Mesodermal cell (in vitro differentiated cells): Measurements from ENCODE around the gene HEG1.
"Not testable (repeated sequence)": the region's sequence is repeated elsewhere in the genome, so short reads cannot be mapped to it uniquely, and the experiment has no call there.

Experiments
- H3K27ac ChIP-seq: 2 replicates; pipeline ENCODE4 v1.7.0; 2013; ENCODE audit warnings: mild to moderate bottlenecking, low read depth, low read length, moderate library complexity; ENCODE audit not compliant: severe bottlenecking
- H3K36me3 ChIP-seq: 2 replicates; pipeline ENCODE4 v1.7.1; 2013; ENCODE audit warnings: mild to moderate bottlenecking, low read length, moderate library complexity; ENCODE audit not compliant: control insufficient read depth, insufficient read depth
- H3K4me1 ChIP-seq: one replicate; pipeline ENCODE4 v1.7.1; 2013; ENCODE audit warnings: mild to moderate bottlenecking, low read length; ENCODE audit not compliant: insufficient read depth, control insufficient read depth, poor library complexity, severe bottlenecking
- H3K4me3 ChIP-seq: 2 replicates; pipeline ENCODE4 v1.7.0; 2013; ENCODE audit warnings: low read length, control low read depth, mild to moderate bottlenecking; ENCODE audit not compliant: insufficient read depth, poor library complexity, severe bottlenecking; ENCODE audit errors: extremely low read depth
- H3K9me3 ChIP-seq: 2 replicates; pipeline ENCODE4 v1.7.1; 2013; ENCODE audit warnings: mild to moderate bottlenecking, low read length, moderate library complexity; ENCODE audit not compliant: control insufficient read depth
- WGBS, 2 experiments: methylation state at CpG; one replicate each; pipeline ENCODE4 v1.1.5; 2013; ENCODE audit warnings: missing lambda C conversion rate in 2 of 2; ENCODE audit not compliant: insufficient coverage in 2 of 2; 5-methylcytosine and 5-hydroxymethylcytosine counted together

Gene HEG1

GRCh38 chr3:124957951-124958350 is 97.8 kb downstream of the HEG1 start:
- H3K4me3 ChIP-seq, H3K4me1 ChIP-seq, H3K36me3 ChIP-seq, H3K27ac ChIP-seq, H3K9me3 ChIP-seq: not testable (repeated sequence)
- 100% methylated on average over 1 to 3 of the region's 4 CpGs for WGBS, 2 experiments

DNA sequence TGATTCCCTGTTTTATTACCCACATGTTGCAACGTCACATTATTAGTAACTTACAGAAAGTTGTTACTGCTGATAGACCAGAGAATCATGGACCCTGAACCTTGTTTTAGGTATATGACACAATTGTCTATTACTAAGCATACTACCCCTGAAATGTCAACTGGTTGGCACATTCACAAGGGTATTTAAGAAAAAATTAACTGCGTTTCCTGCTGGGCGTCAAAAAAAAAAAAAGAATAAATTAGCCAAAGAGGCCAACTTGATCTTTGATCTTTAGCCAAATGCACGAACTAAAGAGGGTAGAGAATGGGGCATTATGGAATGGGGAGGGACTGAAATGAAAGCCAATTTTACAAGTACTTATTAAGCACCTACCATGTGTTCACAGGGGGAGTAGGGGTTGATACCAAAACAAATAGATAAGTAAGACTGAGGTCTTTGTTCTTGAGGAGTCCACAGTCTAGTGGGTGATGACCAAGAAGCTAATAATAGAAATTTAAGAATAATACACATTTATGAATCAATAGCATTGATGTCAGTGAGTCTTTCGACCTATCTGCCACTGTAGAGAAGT is 103.4 kb downstream of the HEG1 start:
- Histone ChIP-seq H3K27ac (peak overlapping the region; percentile 5), H3K36me3 (no peaks in the 10 kb centered on the region), H3K4me3 (no peak overlapping the region), H3K9me3 (no peaks in the 10 kb centered on the region), H3K4me1 (peaks cover 3% of the 10 kb centered on the region)
- 88 to 100% methylated on average over 2 to 3 of the region's 5 CpGs for WGBS, 2 experiments

GRCh38 chr3:124951511-124952281 is 104.1 kb downstream of the HEG1 start:
- Histone ChIP-seq H3K36me3 (no peaks in the 10 kb centered on the region), H3K27ac (peak overlapping the region; percentile 5), H3K4me3 (no peak overlapping the region), H3K9me3 (no peaks in the 10 kb centered on the region), H3K4me1 (peaks cover 3% of the 10 kb centered on the region)
- WGBS, 2 experiments, result 93 to 97% methylated on average over 7 of the region's 8 CpGs

- no peaks in the 10 kb centered on the region for H3K9me3 ChIP-seq
- no peak overlapping the region for H3K27ac ChIP-seq
- H3K4me1 ChIP-seq, result peaks cover 3% of the 10 kb centered on the region
- no peaks in the 10 kb centered on the region for H3K36me3 ChIP-seq
- 79 to 92% methylated on average over 1 to 2 of the region's 3 CpGs for WGBS, 2 experiments
- no peak overlapping the region for H3K4me3 ChIP-seq
Measured at GRCh38 chr3:124950026-124950425, 105.8 kb downstream of the HEG1 start.

DNA sequence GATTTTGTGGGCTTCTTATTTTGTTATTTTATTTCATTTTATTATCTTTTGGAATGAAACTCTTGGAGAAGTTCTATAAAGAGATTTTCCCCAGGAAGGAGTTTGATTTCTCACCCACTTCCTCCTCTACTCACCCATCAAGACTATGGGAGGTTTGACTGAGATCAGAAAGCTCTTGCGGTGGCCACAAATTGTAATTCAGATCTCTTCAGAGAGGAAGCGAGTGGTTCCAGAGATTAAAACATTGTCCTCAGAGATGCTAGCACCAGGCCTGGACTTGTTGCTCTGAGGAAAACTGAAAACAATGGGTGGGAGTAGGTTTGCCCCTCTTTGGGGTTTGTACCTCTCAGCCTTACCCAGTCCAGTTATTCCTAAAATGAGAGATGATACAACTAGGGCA is 113.2 kb downstream of the HEG1 start:
- no peak overlapping the region for H3K4me3 ChIP-seq
- H3K27ac ChIP-seq, result no peak overlapping the region
- WGBS, 2 experiments, result 88 to 100% methylated on average over 1 to 2 of the region's 2 CpGs
- H3K9me3 ChIP-seq, result no peaks in the 10 kb centered on the region
- H3K36me3 ChIP-seq, result no peaks in the 10 kb centered on the region
- no peaks in the 10 kb centered on the region for H3K4me1 ChIP-seq

- H3K27ac ChIP-seq, result no peak overlapping the region
- WGBS, 2 experiments, result 97 to 100% methylated on average over 5 to 8 of the region's 12 CpGs
Measured at GRCh38 chr3:124941771-124942170, 114.0 kb downstream of the HEG1 start.

GRCh38 chr3:124939661-124940060 is 116.1 kb downstream of the HEG1 start:
- no peaks in the 10 kb centered on the region for H3K4me1 ChIP-seq
- no peak overlapping the region for H3K27ac ChIP-seq
- H3K4me3 ChIP-seq, result no peak overlapping the region
- H3K36me3 ChIP-seq, result no peaks in the 10 kb centered on the region
- WGBS, 2 experiments, result 84 to 96% methylated on average over 3 to 4 of the region's 4 CpGs
- no peaks in the 10 kb centered on the region for H3K9me3 ChIP-seq

More at GRCh38 chr3:124941771-124942170, 114.0 kb downstream of the HEG1 start:
- Histone ChIP-seq H3K9me3 (no peaks in the 10 kb centered on the region), H3K4me1 (no peaks in the 10 kb centered on the region), H3K4me3 (no peak overlapping the region), H3K36me3 (no peaks in the 10 kb centered on the region)

- 96 to 97% methylated on average over 4 to 5 of the region's 5 CpGs for WGBS, 2 experiments
- Histone ChIP-seq H3K9me3 (no peaks in the 10 kb centered on the region), H3K4me1 (no peaks in the 10 kb centered on the region), H3K27ac (no peak overlapping the region), H3K4me3 (no peak overlapping the region), H3K36me3 (no peaks in the 10 kb centered on the region)
Measured at GRCh38 chr3:124938896-124939295, 116.9 kb downstream of the HEG1 start.

DNA sequence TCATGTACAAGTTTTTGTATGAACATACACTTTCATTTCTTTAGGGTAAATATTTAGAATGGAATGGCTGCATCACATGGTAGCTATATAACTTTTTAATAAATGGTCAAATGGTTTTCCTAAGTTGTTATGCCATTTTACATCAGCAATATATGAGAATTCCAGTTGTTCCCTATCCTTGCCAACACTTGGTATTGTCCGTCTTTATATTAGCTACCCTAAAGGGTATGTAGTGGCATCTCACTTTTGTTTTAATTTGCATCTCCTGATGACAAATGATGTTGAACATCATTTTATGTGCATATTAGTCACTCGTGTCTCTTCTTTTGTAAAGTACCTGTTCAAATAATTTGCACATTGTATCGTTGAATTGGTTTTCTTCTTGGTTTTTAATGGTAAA is 118.7 kb downstream of the HEG1 start:
- H3K9me3 ChIP-seq, result no peaks in the 10 kb centered on the region
- WGBS, 2 experiments, result 93% methylated on average over 2 of the region's 3 CpGs; no CpG with 5 or more reads in 1 of the 2 experiments
- no peaks in the 10 kb centered on the region for H3K4me1 ChIP-seq
- no peaks in the 10 kb centered on the region for H3K36me3 ChIP-seq
- H3K4me3 ChIP-seq, result no peak overlapping the region
- no peak overlapping the region for H3K27ac ChIP-seq

- Histone ChIP-seq H3K4me1 (no peaks in the 10 kb centered on the region), H3K9me3 (no peaks in the 10 kb centered on the region), H3K4me3 (no peak overlapping the region), H3K36me3 (no peaks in the 10 kb centered on the region), H3K27ac (no peak overlapping the region)
- WGBS, 2 experiments, result 88 to 90% methylated on average over 2 of the region's 5 CpGs
Measured at GRCh38 chr3:124935794-124936542, 119.8 kb downstream of the HEG1 start.

- no peak overlapping the region for H3K27ac ChIP-seq
Measured at GRCh38 chr3:124935264-124935663, 120.5 kb downstream of the HEG1 start.

More at GRCh38 chr3:124935264-124935663, 120.5 kb downstream of the HEG1 start:
- no peaks in the 10 kb centered on the region for H3K9me3 ChIP-seq
- no peaks in the 10 kb centered on the region for H3K36me3 ChIP-seq
- H3K4me1 ChIP-seq, result no peaks in the 10 kb centered on the region
- no peak overlapping the region for H3K4me3 ChIP-seq
